ENCODE measurements around the gene GFRAL.

DNA sequence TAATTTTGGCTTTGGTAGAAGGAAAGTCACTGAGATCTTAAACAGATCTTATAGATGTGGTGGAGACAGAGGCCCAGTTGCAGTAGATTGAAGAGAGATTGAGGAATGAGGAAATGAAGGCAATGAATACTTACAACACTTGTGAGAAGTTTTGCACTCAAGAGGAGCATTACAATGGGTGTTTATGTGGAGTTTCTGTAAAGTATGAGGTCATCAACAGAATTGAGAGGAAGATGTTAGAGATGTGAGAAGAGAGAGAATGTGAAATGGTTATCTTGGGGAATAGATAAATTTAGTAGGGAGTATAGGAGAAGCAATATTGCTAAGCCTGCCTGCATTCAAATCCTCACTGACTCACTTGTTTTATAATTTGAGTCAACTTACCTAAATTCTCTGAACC, 83.4 kb downstream of the GFRAL start:
- TF ChIP-seq, protein P1, sequence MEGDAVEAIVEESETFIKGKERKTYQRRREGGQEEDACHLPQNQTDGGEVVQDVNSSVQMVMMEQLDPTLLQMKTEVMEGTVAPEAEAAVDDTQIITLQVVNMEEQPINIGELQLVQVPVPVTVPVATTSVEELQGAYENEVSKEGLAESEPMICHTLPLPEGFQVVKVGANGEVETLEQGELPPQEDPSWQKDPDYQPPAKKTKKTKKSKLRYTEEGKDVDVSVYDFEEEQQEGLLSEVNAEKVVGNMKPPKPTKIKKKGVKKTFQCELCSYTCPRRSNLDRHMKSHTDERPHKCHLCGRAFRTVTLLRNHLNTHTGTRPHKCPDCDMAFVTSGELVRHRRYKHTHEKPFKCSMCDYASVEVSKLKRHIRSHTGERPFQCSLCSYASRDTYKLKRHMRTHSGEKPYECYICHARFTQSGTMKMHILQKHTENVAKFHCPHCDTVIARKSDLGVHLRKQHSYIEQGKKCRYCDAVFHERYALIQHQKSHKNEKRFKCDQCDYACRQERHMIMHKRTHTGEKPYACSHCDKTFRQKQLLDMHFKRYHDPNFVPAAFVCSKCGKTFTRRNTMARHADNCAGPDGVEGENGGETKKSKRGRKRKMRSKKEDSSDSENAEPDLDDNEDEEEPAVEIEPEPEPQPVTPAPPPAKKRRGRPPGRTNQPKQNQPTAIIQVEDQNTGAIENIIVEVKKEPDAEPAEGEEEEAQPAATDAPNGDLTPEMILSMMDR (IDR thresholded peaks at IDR 0.05): no peak
- TF ChIP-seq, protein P2, sequence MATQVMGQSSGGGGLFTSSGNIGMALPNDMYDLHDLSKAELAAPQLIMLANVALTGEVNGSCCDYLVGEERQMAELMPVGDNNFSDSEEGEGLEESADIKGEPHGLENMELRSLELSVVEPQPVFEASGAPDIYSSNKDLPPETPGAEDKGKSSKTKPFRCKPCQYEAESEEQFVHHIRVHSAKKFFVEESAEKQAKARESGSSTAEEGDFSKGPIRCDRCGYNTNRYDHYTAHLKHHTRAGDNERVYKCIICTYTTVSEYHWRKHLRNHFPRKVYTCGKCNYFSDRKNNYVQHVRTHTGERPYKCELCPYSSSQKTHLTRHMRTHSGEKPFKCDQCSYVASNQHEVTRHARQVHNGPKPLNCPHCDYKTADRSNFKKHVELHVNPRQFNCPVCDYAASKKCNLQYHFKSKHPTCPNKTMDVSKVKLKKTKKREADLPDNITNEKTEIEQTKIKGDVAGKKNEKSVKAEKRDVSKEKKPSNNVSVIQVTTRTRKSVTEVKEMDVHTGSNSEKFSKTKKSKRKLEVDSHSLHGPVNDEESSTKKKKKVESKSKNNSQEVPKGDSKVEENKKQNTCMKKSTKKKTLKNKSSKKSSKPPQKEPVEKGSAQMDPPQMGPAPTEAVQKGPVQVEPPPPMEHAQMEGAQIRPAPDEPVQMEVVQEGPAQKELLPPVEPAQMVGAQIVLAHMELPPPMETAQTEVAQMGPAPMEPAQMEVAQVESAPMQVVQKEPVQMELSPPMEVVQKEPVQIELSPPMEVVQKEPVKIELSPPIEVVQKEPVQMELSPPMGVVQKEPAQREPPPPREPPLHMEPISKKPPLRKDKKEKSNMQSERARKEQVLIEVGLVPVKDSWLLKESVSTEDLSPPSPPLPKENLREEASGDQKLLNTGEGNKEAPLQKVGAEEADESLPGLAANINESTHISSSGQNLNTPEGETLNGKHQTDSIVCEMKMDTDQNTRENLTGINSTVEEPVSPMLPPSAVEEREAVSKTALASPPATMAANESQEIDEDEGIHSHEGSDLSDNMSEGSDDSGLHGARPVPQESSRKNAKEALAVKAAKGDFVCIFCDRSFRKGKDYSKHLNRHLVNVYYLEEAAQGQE (IDR thresholded peaks at IDR 0.05; ENCODE audit: insufficient read depth in 1 of 2, low read depth in 2 of 2, low read length in 1 of 2): no peak
- no peak for TF ChIP-seq POLR2AphosphoS5 (IDR thresholded peaks at IDR 0.05; ENCODE audit: low read depth, low read length)
